Endodermal cell (in vitro differentiated cells): Measurements from ENCODE around the gene ZNF574. TPM values are rescaled to one million over a fixed set of nuclear protein-coding genes. Genes with fewer than 3 reads are reported as not detected.

Experiments
- DNase-seq: peaks from one replicate; pipeline ENCODE4 v3.0.0-alpha.2; 2017
- H3K27ac ChIP-seq: 2 replicates; pipeline ENCODE4 v1.5.1; 2013; ENCODE audit warnings: mild to moderate bottlenecking, low read depth, low read length, moderate library complexity
- H3K27me3 ChIP-seq: 2 replicates; pipeline ENCODE4 v1.6.1; 2013; ENCODE audit warnings: mild to moderate bottlenecking, low read length, moderate library complexity; ENCODE audit not compliant: insufficient read depth, control insufficient read depth, poor library complexity, severe bottlenecking
- H3K36me3 ChIP-seq: 2 replicates; pipeline ENCODE4 v1.7.0; 2013; ENCODE audit warnings: mild to moderate bottlenecking, low read length, moderate library complexity; ENCODE audit not compliant: control insufficient read depth, insufficient read depth
- H3K4me1 ChIP-seq: one replicate; pipeline ENCODE4 v1.7.0; 2013; ENCODE audit warnings: low read length; ENCODE audit not compliant: control insufficient read depth, insufficient read depth
- H3K4me3 ChIP-seq: 2 replicates; pipeline ENCODE4 v1.5.1; 2013; ENCODE audit warnings: mild to moderate bottlenecking, low read length, moderate library complexity
- H3K9ac ChIP-seq: 2 replicates; pipeline ENCODE4 v1.6.1; 2013; ENCODE audit warnings: mild to moderate bottlenecking, low read length, moderate library complexity; ENCODE audit not compliant: poor library complexity, severe bottlenecking; ENCODE audit errors: extremely low read depth
- H3K9me3 ChIP-seq: 2 replicates; pipeline ENCODE4 v1.6.1; 2013; ENCODE audit warnings: mild to moderate bottlenecking, low read length, moderate library complexity; ENCODE audit not compliant: control insufficient read depth
- H3K27ac Mint-ChIP-seq: 2 replicates; pipeline ENCODE4 v1.8.0; 2020; ENCODE audit warnings: mixed read lengths
- H3K27me3 Mint-ChIP-seq: 2 replicates; pipeline ENCODE4 v1.8.0; 2021; ENCODE audit warnings: mild to moderate bottlenecking, mixed read lengths; ENCODE audit not compliant: insufficient read depth
- H3K36me3 Mint-ChIP-seq: 2 replicates; pipeline ENCODE4 v1.8.0; 2020; ENCODE audit warnings: low read depth, mixed read lengths
- H3K4me1 Mint-ChIP-seq: 2 replicates; pipeline ENCODE4 v1.8.0; 2020; ENCODE audit warnings: mixed read lengths
- H3K4me3 Mint-ChIP-seq: 2 replicates; pipeline ENCODE4 v1.8.0; 2020; ENCODE audit warnings: mild to moderate bottlenecking, moderate library complexity, mixed read lengths
- H3K9me3 Mint-ChIP-seq: 2 replicates; pipeline ENCODE4 v1.8.0; 2020; ENCODE audit warnings: mild to moderate bottlenecking, mixed read lengths
- CTCF ChIP-seq: fragments of 200-600 bp; sonication (generic); conservative IDR thresholded peaks from 2 replicates; pipeline ENCODE4 v1.5.0; 2021; ENCODE audit warnings: antibody characterized with exemption, mild to moderate bottlenecking
- WGBS, 2 experiments: methylation state at CpG; one replicate each; pipeline versions ENCODE4 v1.1.5 to v1.1.7; 2013; ENCODE audit warnings: missing lambda C conversion rate in 2 of 2, mixed read lengths in 1 of 2; ENCODE audit not compliant: insufficient coverage in 1 of 2, insufficient read length in 1 of 2; 5-methylcytosine and 5-hydroxymethylcytosine counted together
- total RNA-seq, 2 donors: library from RNA; stranded (reverse); fragmentation: NEBNext Ultra II Directional in 1 of 2; extraction: Animal tissue kit (Norgen Biotek cat#: 25700) in 1 of 2; gene quantifications; 2 replicates in 1 of 2; 3 replicates in 1 of 2; pipeline ENCODE4 v1.2.1, GENCODE V29; 2021

Gene ZNF574
- total RNA-seq, 2 donors from 2014 or later, result 20.9 to 22.1 TPM

- H3K27me3 ChIP-seq, result no peaks in the 10 kb centered on the region
- Mint-ChIP-seq H3K27me3 (peaks cover 2% of the 10 kb centered on the region), H3K27ac (no peak overlapping the region), H3K36me3 (no peaks in the 10 kb centered on the region), H3K4me3 (no peak overlapping the region), H3K4me1 (peaks cover 9% of the 10 kb centered on the region), H3K9me3 (no peaks in the 10 kb centered on the region)
- H3K36me3 ChIP-seq, result no peaks in the 10 kb centered on the region
- no peak overlapping the region for H3K27ac ChIP-seq
- no peak overlapping the region for H3K9ac ChIP-seq
- no peak for TF ChIP-seq CTCF
- WGBS, 2 experiments, result 87 to 100% methylated on average over 2 to 6 of the region's 6 CpGs
- DNase-seq, result no peak
- no peak overlapping the region for H3K4me3 ChIP-seq
- no peaks in the 10 kb centered on the region for H3K9me3 ChIP-seq
- no peaks in the 10 kb centered on the region for H3K4me1 ChIP-seq
These were observed 41.1 kb downstream of the ZNF574 start for GRCh38 chr19:42117076-42117475.

GRCh38 chr19:42120276-42120980, 44.5 kb downstream of the ZNF574 start:
- Mint-ChIP-seq H3K27ac (no peak overlapping the region), H3K36me3 (no peaks in the 10 kb centered on the region), H3K9me3 (no peaks in the 10 kb centered on the region), H3K4me3 (no peak overlapping the region), H3K27me3 (peaks cover 3% of the 10 kb centered on the region), H3K4me1 (no peaks in the 10 kb centered on the region)
- no peaks in the 10 kb centered on the region for H3K4me1 ChIP-seq
- no peak for DNase-seq
- no peaks in the 10 kb centered on the region for H3K27me3 ChIP-seq
- 87 to 91% methylated on average over 5 to 9 of the region's 10 CpGs for WGBS, 2 experiments
- H3K9ac ChIP-seq, result no peak overlapping the region
- TF ChIP-seq CTCF, result no peak
- H3K27ac ChIP-seq, result no peak overlapping the region
- H3K36me3 ChIP-seq, result no peaks in the 10 kb centered on the region
- no peak overlapping the region for H3K4me3 ChIP-seq
- H3K9me3 ChIP-seq, result no peaks in the 10 kb centered on the region

GRCh38 chr19:42121036-42121621, 45.2 kb downstream of the ZNF574 start:
- Histone ChIP-seq H3K4me3 (no peak overlapping the region), H3K27ac (no peak overlapping the region), H3K4me1 (no peaks in the 10 kb centered on the region), H3K36me3 (no peaks in the 10 kb centered on the region), H3K9me3 (no peaks in the 10 kb centered on the region), H3K9ac (no peak overlapping the region), H3K27me3 (no peaks in the 10 kb centered on the region)
- TF ChIP-seq CTCF, result no peak
- Mint-ChIP-seq H3K27ac (no peak overlapping the region), H3K36me3 (no peaks in the 10 kb centered on the region), H3K9me3 (no peaks in the 10 kb centered on the region), H3K27me3 (peaks cover 6% of the 10 kb centered on the region), H3K4me1 (no peaks in the 10 kb centered on the region), H3K4me3 (no peak overlapping the region)
- no peak for DNase-seq
- 78 to 89% methylated on average over 4 to 5 of the region's 5 CpGs for WGBS, 2 experiments
